ENCODE results near the gene MCU. TPM values are rescaled to one million over a fixed set of nuclear protein-coding genes. Genes with fewer than 3 reads are reported as not detected.

The MCU gene
- total RNA-seq, 1 experiment from 2014 or later: 70.2 TPM

DNA sequence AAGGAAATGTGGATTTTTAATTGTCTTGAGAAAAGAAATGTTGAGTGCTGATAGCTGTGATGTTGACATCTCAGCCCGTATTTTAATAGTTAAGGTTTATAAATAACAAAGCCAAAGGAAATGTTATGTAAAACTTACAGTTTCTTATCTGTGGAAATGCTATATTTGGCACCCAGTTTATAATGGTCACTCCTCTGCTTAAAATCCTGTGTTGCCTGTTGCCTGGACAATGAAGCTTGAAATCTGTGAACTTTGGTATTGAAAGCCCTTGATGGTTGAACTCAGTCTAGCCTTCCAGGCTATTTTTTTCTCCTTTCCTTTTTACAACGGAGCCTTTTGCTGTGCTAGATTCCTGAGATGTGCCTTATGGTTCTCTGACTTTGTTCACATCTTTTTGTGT is 46.5 kb downstream of the MCU start:
- intact Hi-C loops (cut with micrococcal nuclease; ENCODE audit: unreplicated experiment): loop anchor here (5.0 kb wide), 1 partner anchor 44 kb away; no protein-coding TSS in a partner anchor
- H3K4me1 Mint-ChIP-seq (ENCODE audit: low read depth, unreplicated experiment): peaks cover 52% of the 10 kb centered on the region
- no TSS peak for BruUV-seq (replicated peaks)
- peak overlapping the region; percentile 6 for H3K27ac Mint-ChIP-seq (ENCODE audit: unreplicated experiment)
- H3K27me3 Mint-ChIP-seq (ENCODE audit: unreplicated experiment): no peaks in the 10 kb centered on the region
- CTCF ChIA-PET: interaction anchor here (0.7 to 1.4 kb wide), 2 partner anchors 11 to 16 kb away, joined by 4 to 5 read pairs; no protein-coding TSS in a partner anchor
- DNase-seq: no peak
- no peak overlapping the region for H3K4me3 Mint-ChIP-seq (ENCODE audit: low read depth, unreplicated experiment)
- no peak for TF ChIP-seq CTCF (IDR thresholded peaks at IDR 0.05; ENCODE audit: unreplicated experiment)
- peaks cover 7% of the 10 kb centered on the region for H3K36me3 Mint-ChIP-seq (ENCODE audit: insufficient read depth, unreplicated experiment)
- no peaks in the 10 kb centered on the region for H3K9me3 Mint-ChIP-seq (ENCODE audit: low read depth, unreplicated experiment)

GRCh38 chr10:72740528-72740927 is 48.6 kb downstream of the MCU start:
- DNase-seq: peak; percentile 66
- Mint-ChIP-seq H3K27ac (ENCODE audit: unreplicated experiment) (peak overlapping the region; percentile 69), H3K4me3 (ENCODE audit: low read depth, unreplicated experiment) (peak overlapping the region; percentile 7), H3K4me1 (ENCODE audit: low read depth, unreplicated experiment) (peaks cover 46% of the 10 kb centered on the region), H3K27me3 (ENCODE audit: unreplicated experiment) (no peaks in the 10 kb centered on the region), H3K9me3 (ENCODE audit: low read depth, unreplicated experiment) (no peaks in the 10 kb centered on the region), H3K36me3 (ENCODE audit: insufficient read depth, unreplicated experiment) (peaks cover 7% of the 10 kb centered on the region)
- BruUV-seq (replicated peaks): no TSS peak
- CTCF ChIA-PET: interaction anchor here (0.6 to 1.2 kb wide), 6 partner anchors 20 to 122 kb away, joined by 3 to 6 read pairs (median 4); no protein-coding TSS in a partner anchor
- no peak for TF ChIP-seq CTCF (IDR thresholded peaks at IDR 0.05; ENCODE audit: unreplicated experiment)
- intact Hi-C loops (cut with micrococcal nuclease; ENCODE audit: unreplicated experiment): no loop called here

DNA sequence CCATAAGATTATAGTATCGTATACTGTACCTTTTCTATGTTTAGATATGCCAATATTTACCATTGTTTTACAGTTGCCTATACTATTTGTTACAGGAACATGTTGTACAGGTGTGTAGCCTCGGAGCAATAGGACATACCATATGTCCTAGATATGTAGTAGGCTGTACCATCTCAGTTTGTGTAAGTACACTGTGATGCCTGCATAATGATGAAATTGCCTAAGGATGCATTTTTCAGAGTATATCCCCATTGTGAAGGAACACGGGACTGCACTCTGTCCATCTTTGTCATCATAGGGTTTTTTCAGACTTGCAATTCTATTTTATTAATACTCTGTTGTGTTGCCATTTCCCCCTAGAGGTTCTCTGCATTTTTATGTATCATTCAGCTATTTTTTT is 50.1 kb downstream of the MCU start:
- CTCF ChIA-PET: no interaction called here
- no peak overlapping the region for H3K27ac Mint-ChIP-seq (ENCODE audit: unreplicated experiment)
- intact Hi-C loops (cut with micrococcal nuclease; ENCODE audit: unreplicated experiment): no loop called here
- no peak for DNase-seq
- peaks cover 7% of the 10 kb centered on the region for H3K36me3 Mint-ChIP-seq (ENCODE audit: insufficient read depth, unreplicated experiment)
- H3K4me3 Mint-ChIP-seq (ENCODE audit: low read depth, unreplicated experiment): no peak overlapping the region
- BruUV-seq (replicated peaks): no TSS peak
- H3K9me3 Mint-ChIP-seq (ENCODE audit: low read depth, unreplicated experiment): no peaks in the 10 kb centered on the region
- no peaks in the 10 kb centered on the region for H3K27me3 Mint-ChIP-seq (ENCODE audit: unreplicated experiment)
- TF ChIP-seq CTCF (IDR thresholded peaks at IDR 0.05; ENCODE audit: unreplicated experiment): no peak
- H3K4me1 Mint-ChIP-seq (ENCODE audit: low read depth, unreplicated experiment): peaks cover 45% of the 10 kb centered on the region

DNA sequence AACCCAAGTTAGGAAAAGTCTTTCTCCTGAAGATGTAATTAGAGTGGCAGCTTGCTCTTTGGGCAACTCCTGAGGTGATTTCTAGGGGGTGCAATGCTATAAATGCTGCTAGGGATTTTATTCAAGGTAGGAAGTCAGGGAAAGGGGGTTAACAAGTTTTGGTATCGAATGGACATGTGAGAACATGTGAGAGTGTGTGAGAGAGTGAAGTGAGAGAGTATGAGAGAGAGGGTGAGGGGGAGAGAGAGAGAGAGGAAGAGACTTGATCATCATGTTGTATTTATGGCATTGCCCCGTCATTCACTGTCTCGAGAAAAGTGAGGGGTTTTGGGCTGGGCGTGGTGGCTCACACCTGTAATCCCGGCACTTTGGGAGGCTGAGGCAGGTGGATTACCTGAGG is 50.9 kb downstream of the MCU start:
- no peak for DNase-seq
- Mint-ChIP-seq H3K4me3 (ENCODE audit: low read depth, unreplicated experiment) (no peak overlapping the region), H3K4me1 (ENCODE audit: low read depth, unreplicated experiment) (peaks cover 39% of the 10 kb centered on the region), H3K27me3 (ENCODE audit: unreplicated experiment) (no peaks in the 10 kb centered on the region), H3K9me3 (ENCODE audit: low read depth, unreplicated experiment) (no peaks in the 10 kb centered on the region), H3K27ac (ENCODE audit: unreplicated experiment) (no peak overlapping the region), H3K36me3 (ENCODE audit: insufficient read depth, unreplicated experiment) (peaks cover 7% of the 10 kb centered on the region)
- intact Hi-C loops (cut with micrococcal nuclease; ENCODE audit: unreplicated experiment): no loop called here
- CTCF ChIA-PET: no interaction called here
- TF ChIP-seq CTCF (IDR thresholded peaks at IDR 0.05; ENCODE audit: unreplicated experiment): no peak
- BruUV-seq (replicated peaks): no TSS peak

Data from Calu3 (cell line).